ENCODE results near the gene KCTD21.

DNA sequence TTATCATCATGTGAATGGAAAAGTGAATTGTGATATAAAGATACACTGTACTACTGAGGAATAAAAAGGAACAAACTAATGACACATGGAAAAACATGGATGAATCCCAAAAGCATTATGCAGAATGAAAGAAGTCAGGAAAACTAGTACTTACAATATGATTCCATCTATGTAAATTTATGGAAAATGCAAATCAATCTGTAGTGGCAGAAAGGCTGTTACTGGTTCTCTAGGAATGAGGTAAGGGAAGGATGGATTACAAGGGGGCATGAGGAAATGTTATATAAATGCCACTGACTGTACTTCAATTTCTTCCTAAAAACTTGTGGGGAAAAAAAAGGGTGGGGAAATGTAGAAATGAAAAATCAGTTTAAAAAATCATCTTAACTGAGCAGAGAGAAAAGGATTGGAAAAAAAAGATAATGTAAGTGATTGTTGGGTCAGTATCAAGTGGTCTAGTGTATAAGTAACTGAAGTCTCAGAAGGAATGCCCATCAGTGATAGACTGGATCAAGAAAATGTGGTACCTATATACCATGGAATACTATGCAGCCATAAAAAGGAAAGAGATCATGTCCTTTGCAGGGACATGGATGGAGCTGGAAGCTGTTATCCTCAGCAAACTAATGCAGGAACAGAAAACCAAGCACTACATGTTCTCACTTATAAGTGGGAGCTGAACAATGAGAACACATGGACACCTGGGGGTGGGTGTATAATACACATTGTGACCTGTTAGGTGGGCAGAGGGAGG is 49.0 kb upstream of the KCTD21 start:
- TF ChIP-seq, protein P1, sequence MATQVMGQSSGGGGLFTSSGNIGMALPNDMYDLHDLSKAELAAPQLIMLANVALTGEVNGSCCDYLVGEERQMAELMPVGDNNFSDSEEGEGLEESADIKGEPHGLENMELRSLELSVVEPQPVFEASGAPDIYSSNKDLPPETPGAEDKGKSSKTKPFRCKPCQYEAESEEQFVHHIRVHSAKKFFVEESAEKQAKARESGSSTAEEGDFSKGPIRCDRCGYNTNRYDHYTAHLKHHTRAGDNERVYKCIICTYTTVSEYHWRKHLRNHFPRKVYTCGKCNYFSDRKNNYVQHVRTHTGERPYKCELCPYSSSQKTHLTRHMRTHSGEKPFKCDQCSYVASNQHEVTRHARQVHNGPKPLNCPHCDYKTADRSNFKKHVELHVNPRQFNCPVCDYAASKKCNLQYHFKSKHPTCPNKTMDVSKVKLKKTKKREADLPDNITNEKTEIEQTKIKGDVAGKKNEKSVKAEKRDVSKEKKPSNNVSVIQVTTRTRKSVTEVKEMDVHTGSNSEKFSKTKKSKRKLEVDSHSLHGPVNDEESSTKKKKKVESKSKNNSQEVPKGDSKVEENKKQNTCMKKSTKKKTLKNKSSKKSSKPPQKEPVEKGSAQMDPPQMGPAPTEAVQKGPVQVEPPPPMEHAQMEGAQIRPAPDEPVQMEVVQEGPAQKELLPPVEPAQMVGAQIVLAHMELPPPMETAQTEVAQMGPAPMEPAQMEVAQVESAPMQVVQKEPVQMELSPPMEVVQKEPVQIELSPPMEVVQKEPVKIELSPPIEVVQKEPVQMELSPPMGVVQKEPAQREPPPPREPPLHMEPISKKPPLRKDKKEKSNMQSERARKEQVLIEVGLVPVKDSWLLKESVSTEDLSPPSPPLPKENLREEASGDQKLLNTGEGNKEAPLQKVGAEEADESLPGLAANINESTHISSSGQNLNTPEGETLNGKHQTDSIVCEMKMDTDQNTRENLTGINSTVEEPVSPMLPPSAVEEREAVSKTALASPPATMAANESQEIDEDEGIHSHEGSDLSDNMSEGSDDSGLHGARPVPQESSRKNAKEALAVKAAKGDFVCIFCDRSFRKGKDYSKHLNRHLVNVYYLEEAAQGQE (IDR thresholded peaks at IDR 0.05; ENCODE audit: insufficient read depth in 1 of 2, low read depth in 2 of 2, low read length in 2 of 2), result no peak
- TF ChIP-seq SIN3A (IDR thresholded peaks at IDR 0.05; ENCODE audit: borderline replicate concordance, insufficient read depth, low read length), result no peak
- no peak for TF ChIP-seq POLR2AphosphoS5 (IDR thresholded peaks at IDR 0.05; ENCODE audit: low read depth, low read length)
- no peak for TF ChIP-seq TAF1 (IDR thresholded peaks at IDR 0.05; ENCODE audit: borderline replicate concordance, insufficient read depth, low read length)
- no peak for TF ChIP-seq FOXP2 (optimal IDR thresholded peaks at IDR 0.05; ENCODE audit: borderline replicate concordance, extremely low read depth, extremely low read length, insufficient read depth)
